Panc1 (cell line): ENCODE data around the gene RPS6KA4. TPM values are rescaled to one million over a fixed set of nuclear protein-coding genes. Genes with fewer than 3 reads are reported as not detected.

Source experiments
- ATAC-seq: fragments of 200-7000 bp; cut with Tn5 transposase; 2 replicates; pipeline ENCODE4 v1.9.1; 2020; ENCODE audit warnings: mild to moderate bottlenecking, moderate library complexity
- BruUV-seq: library from RNA; stranded (reverse); fragments of 400-500 nt; replicated peaks from 2 replicates; lab custom pipeline; 2021; lab: Mats Ljungman, UMichigan
- CTCF ChIA-PET: fragments of 300-600 bp; sonication (Branson Sonifier 250); formaldehyde crosslinking; loops from one replicate; lab custom pipeline; 2022; ENCODE audit warnings: antibody characterized with exemption; lab: Charles Lee
- POLR2A ChIA-PET: fragments of 300-600 bp; sonication (Branson Sonifier 250); formaldehyde crosslinking; loops from one replicate; lab custom pipeline; 2022; ENCODE audit warnings: antibody characterized with exemption; lab: Charles Lee
- DNase-seq: peaks from one replicate; pipeline ENCODE4 v3.0.0-alpha.2; 2010; ENCODE audit warnings: low read depth, low spot score
- H3K27ac ChIP-seq: 2 replicates; pipeline ENCODE4 v1.5.1; 2011; ENCODE audit warnings: mild to moderate bottlenecking, low read length, inconsistent platforms
- H3K27me3 ChIP-seq: fragments of 200-500 bp; sonication (Bioruptor generic); 2 replicates; pipeline ENCODE4 v1.6.0; 2014; ENCODE audit warnings: low read length, inconsistent platforms; ENCODE audit not compliant: control insufficient read depth, insufficient read depth
- H3K36me3 ChIP-seq: fragments of 200-500 bp; sonication (Bioruptor generic); 2 replicates; pipeline ENCODE4 v1.5.1; 2014; ENCODE audit warnings: inconsistent platforms, mild to moderate bottlenecking, low read length, moderate library complexity; ENCODE audit not compliant: control insufficient read depth, insufficient read depth
- H3K4me1 ChIP-seq: 2 replicates; pipeline ENCODE4 v1.5.1; 2011; ENCODE audit warnings: inconsistent platforms, mild to moderate bottlenecking, low read length, moderate library complexity; ENCODE audit not compliant: control insufficient read depth, insufficient read depth
- H3K4me3 ChIP-seq, 2 experiments: 2 replicates each; pipeline ENCODE4 v1.5.1; 2011 to 2012; ENCODE audit warnings: low read depth in 2 of 2, low read length in 2 of 2, mild to moderate bottlenecking in 2 of 2, inconsistent platforms in 1 of 2, moderate library complexity in 1 of 2
- H3K9me3 ChIP-seq: fragments of 200-500 bp; sonication (Bioruptor generic); 2 replicates; pipeline ENCODE4 v1.5.1; 2014; ENCODE audit warnings: low read depth, mild to moderate bottlenecking, inconsistent platforms, low read length, moderate library complexity; ENCODE audit not compliant: control insufficient read depth, insufficient read depth
- POLR2AphosphoS5 ChIP-seq: IDR thresholded peaks from 2 replicates; pipeline ENCODE4 v1.6.1; 2012; ENCODE audit warnings: mild to moderate bottlenecking, low read depth, low read length, moderate library complexity
- SIN3A ChIP-seq: IDR thresholded peaks from 2 replicates; pipeline ENCODE4 v1.6.1; 2012; ENCODE audit warnings: low read depth, mild to moderate bottlenecking, low read length, moderate library complexity, borderline replicate concordance; ENCODE audit not compliant: insufficient read depth
- TCF7L2 ChIP-seq: IDR thresholded peaks from 2 replicates; pipeline ENCODE4 v1.6.1; 2011; ENCODE audit warnings: mild to moderate bottlenecking, low read depth, low read length, inconsistent platforms
- in situ Hi-C: cut with HindIII; loops from 2 replicates; pipeline ENCODE4 v1.10.0; 2016; ENCODE audit warnings: low sequenced_read_pairs, low pct_unique_long_range_greater_than_20kb
- intact Hi-C: fragments of 100-400 bp; cut with micrococcal nuclease; formaldehyde crosslinking; loops from one replicate; pipeline ENCODE4 v1.10.0; 2022; ENCODE audit not compliant: unreplicated experiment
- total RNA-seq: library from RNA; stranded (reverse); gene quantifications from one replicate; pipeline ENCODE4 v1.2.1, GENCODE V29; 2021; ENCODE audit not compliant: unreplicated experiment
- TF ChIP-seq, protein P1 (sequence below), 2 experiments: IDR thresholded peaks; 2 replicates each; pipeline ENCODE4 v1.6.1; 2011 to 2012; ENCODE audit warnings: low read depth in 2 of 2, control low read depth in 1 of 2, low read length in 1 of 2, mild to moderate bottlenecking in 1 of 2, moderate library complexity in 1 of 2; ENCODE audit not compliant: insufficient read depth in 1 of 2
- TF ChIP-seq, protein P2 (sequence below): fragments of 450-650 bp; IDR thresholded peaks from 2 replicates; pipeline ENCODE4 v1.5.1; 2017; ENCODE audit warnings: mild to moderate bottlenecking

The RPS6KA4 gene
- total RNA-seq, 1 experiment from 2014 or later: 74.0 TPM

DNA sequence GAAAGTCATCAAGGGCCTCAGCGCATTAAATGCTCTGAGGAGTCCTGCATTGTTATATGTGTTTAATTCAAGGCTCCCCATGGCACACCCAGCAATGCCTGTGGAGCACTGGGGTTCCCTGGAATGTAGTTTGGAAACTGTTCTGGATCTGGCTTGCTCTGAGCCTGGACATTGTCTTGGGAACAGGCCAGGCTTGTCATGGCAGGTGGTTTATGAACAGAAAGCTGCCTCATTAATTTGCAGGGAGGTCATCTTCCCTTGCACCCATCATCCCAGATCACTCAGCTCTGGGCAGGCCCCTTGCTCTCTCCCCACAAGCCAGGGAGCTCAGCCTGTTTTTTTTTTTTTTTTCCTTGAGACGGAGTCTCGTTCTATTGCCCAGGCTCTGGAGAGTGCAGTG is 32.9 kb downstream of the RPS6KA4 start:
- in situ Hi-C loops: no loop called here
- TF ChIP-seq SIN3A (no peak), TCF7L2 (no peak), POLR2AphosphoS5 (no peak)
- TF ChIP-seq, protein P1, sequence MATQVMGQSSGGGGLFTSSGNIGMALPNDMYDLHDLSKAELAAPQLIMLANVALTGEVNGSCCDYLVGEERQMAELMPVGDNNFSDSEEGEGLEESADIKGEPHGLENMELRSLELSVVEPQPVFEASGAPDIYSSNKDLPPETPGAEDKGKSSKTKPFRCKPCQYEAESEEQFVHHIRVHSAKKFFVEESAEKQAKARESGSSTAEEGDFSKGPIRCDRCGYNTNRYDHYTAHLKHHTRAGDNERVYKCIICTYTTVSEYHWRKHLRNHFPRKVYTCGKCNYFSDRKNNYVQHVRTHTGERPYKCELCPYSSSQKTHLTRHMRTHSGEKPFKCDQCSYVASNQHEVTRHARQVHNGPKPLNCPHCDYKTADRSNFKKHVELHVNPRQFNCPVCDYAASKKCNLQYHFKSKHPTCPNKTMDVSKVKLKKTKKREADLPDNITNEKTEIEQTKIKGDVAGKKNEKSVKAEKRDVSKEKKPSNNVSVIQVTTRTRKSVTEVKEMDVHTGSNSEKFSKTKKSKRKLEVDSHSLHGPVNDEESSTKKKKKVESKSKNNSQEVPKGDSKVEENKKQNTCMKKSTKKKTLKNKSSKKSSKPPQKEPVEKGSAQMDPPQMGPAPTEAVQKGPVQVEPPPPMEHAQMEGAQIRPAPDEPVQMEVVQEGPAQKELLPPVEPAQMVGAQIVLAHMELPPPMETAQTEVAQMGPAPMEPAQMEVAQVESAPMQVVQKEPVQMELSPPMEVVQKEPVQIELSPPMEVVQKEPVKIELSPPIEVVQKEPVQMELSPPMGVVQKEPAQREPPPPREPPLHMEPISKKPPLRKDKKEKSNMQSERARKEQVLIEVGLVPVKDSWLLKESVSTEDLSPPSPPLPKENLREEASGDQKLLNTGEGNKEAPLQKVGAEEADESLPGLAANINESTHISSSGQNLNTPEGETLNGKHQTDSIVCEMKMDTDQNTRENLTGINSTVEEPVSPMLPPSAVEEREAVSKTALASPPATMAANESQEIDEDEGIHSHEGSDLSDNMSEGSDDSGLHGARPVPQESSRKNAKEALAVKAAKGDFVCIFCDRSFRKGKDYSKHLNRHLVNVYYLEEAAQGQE (IDR thresholded peaks at IDR 0.05; ENCODE audit: insufficient read depth in 1 of 2, low read depth in 2 of 2, low read length in 1 of 2): no peak
- TF ChIP-seq, protein P2, sequence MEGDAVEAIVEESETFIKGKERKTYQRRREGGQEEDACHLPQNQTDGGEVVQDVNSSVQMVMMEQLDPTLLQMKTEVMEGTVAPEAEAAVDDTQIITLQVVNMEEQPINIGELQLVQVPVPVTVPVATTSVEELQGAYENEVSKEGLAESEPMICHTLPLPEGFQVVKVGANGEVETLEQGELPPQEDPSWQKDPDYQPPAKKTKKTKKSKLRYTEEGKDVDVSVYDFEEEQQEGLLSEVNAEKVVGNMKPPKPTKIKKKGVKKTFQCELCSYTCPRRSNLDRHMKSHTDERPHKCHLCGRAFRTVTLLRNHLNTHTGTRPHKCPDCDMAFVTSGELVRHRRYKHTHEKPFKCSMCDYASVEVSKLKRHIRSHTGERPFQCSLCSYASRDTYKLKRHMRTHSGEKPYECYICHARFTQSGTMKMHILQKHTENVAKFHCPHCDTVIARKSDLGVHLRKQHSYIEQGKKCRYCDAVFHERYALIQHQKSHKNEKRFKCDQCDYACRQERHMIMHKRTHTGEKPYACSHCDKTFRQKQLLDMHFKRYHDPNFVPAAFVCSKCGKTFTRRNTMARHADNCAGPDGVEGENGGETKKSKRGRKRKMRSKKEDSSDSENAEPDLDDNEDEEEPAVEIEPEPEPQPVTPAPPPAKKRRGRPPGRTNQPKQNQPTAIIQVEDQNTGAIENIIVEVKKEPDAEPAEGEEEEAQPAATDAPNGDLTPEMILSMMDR: no peak

DNA sequence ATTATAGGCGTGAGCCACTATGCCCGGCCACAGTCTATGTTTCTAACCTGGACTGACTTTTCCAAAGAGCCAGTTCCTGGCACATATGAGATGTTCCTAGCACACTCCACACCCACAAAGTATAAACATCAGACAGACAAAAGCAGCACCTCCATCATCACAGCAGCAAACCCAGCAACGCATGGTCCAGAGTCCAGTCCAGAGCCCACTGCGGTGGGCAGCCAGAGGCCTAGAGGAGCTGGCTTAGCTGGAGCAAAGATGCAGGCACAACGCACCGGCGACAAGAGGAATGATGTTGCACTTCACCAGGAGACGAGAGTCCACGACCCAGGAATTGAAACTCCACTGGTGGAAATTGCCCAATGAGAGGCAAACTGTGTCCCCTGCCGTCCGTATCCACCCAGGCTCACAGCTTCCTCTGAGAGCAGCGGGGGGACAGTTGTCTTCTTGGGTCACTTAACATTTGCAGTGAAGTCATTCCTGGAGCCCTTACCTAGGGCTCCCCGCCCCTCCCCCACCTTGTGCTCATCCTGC is 36.6 kb downstream of the RPS6KA4 start:
- no peak overlapping the region for H3K27ac ChIP-seq
- BruUV-seq: no TSS peak
- H3K27me3 ChIP-seq: no peaks in the 10 kb centered on the region
- intact Hi-C loops: no loop called here
- H3K4me1 ChIP-seq: no peaks in the 10 kb centered on the region
- in situ Hi-C loops: no loop called here
- DNase-seq (no peak), ATAC-seq (no peak; the same call in 1 of the 2 replicates)
- no peak overlapping the region for H3K4me3 ChIP-seq
- TF ChIP-seq POLR2AphosphoS5 (no peak), TCF7L2 (no peak), SIN3A (no peak)
- TF ChIP-seq, protein P2: no peak
- TF ChIP-seq, protein P1 (IDR thresholded peaks at IDR 0.05; ENCODE audit: insufficient read depth in 1 of 2, low read depth in 2 of 2, low read length in 1 of 2): no peak
- ChIA-PET POLR2A (interaction anchor here (0.6 kb wide), 1 partner anchor 382 kb away, joined by 3 read pairs; no protein-coding TSS in a partner anchor), CTCF (interaction anchor here (0.7 kb wide), 1 partner anchor 293 kb away, joined by 3 read pairs; no protein-coding TSS in a partner anchor)
- H3K9me3 ChIP-seq: no peaks in the 10 kb centered on the region
- no peaks in the 10 kb centered on the region for H3K36me3 ChIP-seq

More for the DNA sequence above, 32.9 kb downstream of the RPS6KA4 start:
- DNase-seq (no peak), ATAC-seq (no peak)
- no TSS peak for BruUV-seq
- POLR2A ChIA-PET: no interaction called here
- intact Hi-C loops: no loop called here
- Histone ChIP-seq H3K27me3 (no peaks in the 10 kb centered on the region), H3K4me1 (no peaks in the 10 kb centered on the region), H3K36me3 (no peaks in the 10 kb centered on the region), H3K27ac (no peak overlapping the region), H3K4me3 (no peak overlapping the region), H3K9me3 (no peaks in the 10 kb centered on the region)
- CTCF ChIA-PET: no interaction called here
